ENCODE measurements around the gene AQP1.

- TF ChIP-seq CTCF (conservative IDR thresholded peaks at IDR 0.05; ENCODE audit: low read depth, low read length) (no peak), EZH2 (IDR thresholded peaks at IDR 0.05; ENCODE audit: borderline replicate concordance, low read depth, low read length, poor library complexity, severe bottlenecking) (no peak)
Observed at GRCh38 chr7:30864101-30864500, 47.6 kb upstream of the AQP1 start.
